Aorta (tissue), 5 donors: ENCODE measurements around the gene AMMECR1L. TPM values are rescaled to one million over a fixed set of nuclear protein-coding genes. Genes with fewer than 3 reads are reported as not detected.
"Not testable (repeated sequence)": the region's sequence is repeated elsewhere in the genome, so short reads cannot be mapped to it uniquely, and the experiment has no call there.

ENCODE experiments used
- ATAC-seq: fragments of 200-7000 bp; cut with Tn5 transposase; one replicate; pipeline ENCODE4 v1.9.1; 2022; ENCODE audit warnings: moderate library complexity; ENCODE audit not compliant: low FRiP score
- DNase-seq, 2 donors: peaks; one replicate each; pipeline ENCODE4 v3.0.0-alpha.2; 2020
- H3K27ac ChIP-seq, 2 donors: one replicate each; pipeline ENCODE4 v1.5.1; 2013; ENCODE audit warnings: low read length in 2 of 2, mild to moderate bottlenecking in 2 of 2, moderate library complexity in 2 of 2, control low read depth in 1 of 2, inconsistent platforms in 1 of 2, low read depth in 1 of 2
- H3K27me3 ChIP-seq, 2 donors: one replicate each; pipeline ENCODE4 v1.6.1; 2013; ENCODE audit warnings: control low read depth in 1 of 2, low read length in 1 of 2, mild to moderate bottlenecking in 1 of 2, moderate library complexity in 1 of 2; ENCODE audit not compliant: insufficient read depth in 2 of 2, control insufficient read depth in 1 of 2
- H3K36me3 ChIP-seq, 2 donors: one replicate each; pipeline ENCODE4 v1.6.1; 2013; ENCODE audit warnings: control low read depth in 1 of 2, low read length in 1 of 2, mild to moderate bottlenecking in 1 of 2; ENCODE audit not compliant: insufficient read depth in 2 of 2, control insufficient read depth in 1 of 2
- H3K4me1 ChIP-seq, 2 donors: one replicate each; pipeline ENCODE4 v1.6.1; 2013; ENCODE audit warnings: low read length in 2 of 2, control low read depth in 1 of 2, mild to moderate bottlenecking in 1 of 2, moderate library complexity in 1 of 2; ENCODE audit not compliant: insufficient read depth in 2 of 2, control insufficient read depth in 1 of 2
- H3K4me3 ChIP-seq, 2 donors: one replicate each; pipeline ENCODE4 v1.5.1; 2013; ENCODE audit warnings: low read length in 2 of 2, control low read depth in 1 of 2, mild to moderate bottlenecking in 1 of 2
- H3K9me3 ChIP-seq: one replicate; pipeline ENCODE4 v1.6.1; 2013; ENCODE audit warnings: mild to moderate bottlenecking, low read length; ENCODE audit not compliant: control insufficient read depth
- WGBS, 2 donors: extraction: QIAGEN DNeasy Blood & Tissue Kit; methylation state at CpG; one replicate each; pipeline ENCODE4 v1.1.7; 2013; 5-methylcytosine and 5-hydroxymethylcytosine counted together
- intact Hi-C, 2 donors: fragments of 100-400 bp; cut with DNase I; formaldehyde crosslinking; loops; one replicate each; pipeline versions ENCODE4 v1.14.2 to v1.15.0; 2022
- polyA plus RNA-seq, 2 donors: library from polyadenylated mRNA; stranded (reverse); fragments of 200-250 nt; gene quantifications; one replicate each; pipeline ENCODE4 v1.2.3, GENCODE V29; 2013
- total RNA-seq, 2 donors: library from RNA; stranded (reverse); fragmentation: NEBNext Ultra II Directional; extraction: Animal tissue kit (Norgen Biotek cat#: 25700); gene quantifications; one replicate each; pipeline ENCODE4 v1.2.1, GENCODE V29; 2021
- donor health status: healthy with polysubstance abuse.
- donor health status: Bipolar disorder and iron deficiency.
- donor health status: DM: no; HTN: no; CAD: no.
- donor health status: DM: no; HTN: no; CAD: no.
- donor health status: DM: yes; HTN: yes; CAD: no.

Gene AMMECR1L
- total and polyA plus RNA-seq, 4 donors, result 3.5 to 17.3 (median 12.0) TPM

GRCh38 chr2:127841466-127842178, 44.1 kb downstream of the AMMECR1L start:
- WGBS, 2 donors, result 78 to 82% methylated on average over 20 of the region's 20 CpGs
- DNase-seq (peak in 1 of 2 donors; percentile 27), ATAC-seq (no peak)
- Histone ChIP-seq H3K9me3 (no peaks in the 10 kb centered on the region), H3K27me3 (no peaks in the 10 kb centered on the region), H3K36me3 (peaks cover 0 to 2% of the 10 kb centered on the region in 2 donors), H3K4me1 (no peaks in the 10 kb centered on the region), H3K27ac (no peak overlapping the region), H3K4me3 (no peak overlapping the region)
- intact Hi-C loops, result no loop called here

- Histone ChIP-seq H3K4me1 (no peaks in the 10 kb centered on the region), H3K36me3 (peaks cover 0 to 1% of the 10 kb centered on the region in 2 donors), H3K27ac (no peak overlapping the region), H3K27me3 (no peaks in the 10 kb centered on the region), H3K4me3 (no peak overlapping the region), H3K9me3 (no peaks in the 10 kb centered on the region)
- intact Hi-C loops, result no loop called here
- DNase-seq (no peak), ATAC-seq (no peak)
- 87 to 90% methylated on average over 4 of the region's 4 CpGs for WGBS, 2 donors
These were observed 44.9 kb downstream of the AMMECR1L start for GRCh38 chr2:127840893-127841292.

DNA sequence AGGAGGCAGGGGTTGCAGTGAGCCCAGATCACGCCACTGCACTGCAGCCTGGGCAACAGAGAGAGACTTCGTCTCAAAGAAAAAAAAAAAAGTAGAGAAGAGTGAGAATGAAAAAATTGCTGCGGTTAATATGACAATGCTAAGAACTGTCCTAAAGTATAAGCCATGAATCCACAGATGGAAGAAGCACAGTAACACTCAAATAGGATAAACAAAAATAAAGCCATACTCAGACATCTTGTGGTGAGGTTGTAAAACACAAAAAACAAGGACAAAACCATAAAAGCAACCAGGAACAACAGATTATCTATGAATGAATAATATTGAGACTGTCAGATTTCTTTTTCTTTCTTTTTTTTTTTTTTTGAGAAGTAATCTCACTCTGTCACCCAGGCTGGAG, 50.8 kb downstream of the AMMECR1L start:
- Histone ChIP-seq H3K9me3 (no peaks in the 10 kb centered on the region), H3K36me3 (no peaks in the 10 kb centered on the region), H3K4me1 (no peaks in the 10 kb centered on the region), H3K27ac (no peak overlapping the region), H3K4me3 (no peak overlapping the region), H3K27me3 (no peaks in the 10 kb centered on the region)
- 51 to 62% methylated on average over 3 of the region's 3 CpGs for WGBS, 2 donors
- intact Hi-C loops, result no loop called here
- ATAC-seq, result no peak
- no peak for DNase-seq

DNA sequence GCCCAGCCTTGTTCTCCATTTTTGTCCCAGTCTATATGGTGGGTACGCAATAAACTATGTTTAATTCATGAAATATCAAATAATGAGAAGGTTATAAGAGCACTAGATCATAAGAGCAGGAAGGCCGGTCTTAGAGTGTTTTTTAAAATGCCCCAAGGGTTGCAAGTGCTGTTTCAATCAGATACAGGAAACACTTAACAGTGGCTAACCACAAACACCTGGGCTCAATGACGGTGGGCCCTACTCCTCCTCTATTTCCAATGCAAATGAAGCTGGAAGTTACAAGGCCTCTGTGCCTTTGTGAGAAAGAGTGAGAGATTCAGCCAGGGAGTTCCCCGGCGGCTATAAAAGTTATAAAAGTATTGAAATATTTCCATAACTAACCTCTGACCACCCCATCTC, 55.9 kb downstream of the AMMECR1L start:
- Histone ChIP-seq H3K4me3 (no peak overlapping the region), H3K9me3 (no peaks in the 10 kb centered on the region), H3K27ac (no peak overlapping the region), H3K36me3 (no peaks in the 10 kb centered on the region), H3K4me1 (no peaks in the 10 kb centered on the region), H3K27me3 (no peaks in the 10 kb centered on the region)
- intact Hi-C loops, result no loop called here
- WGBS, 2 donors, result 72 to 73% methylated on average over 5 of the region's 5 CpGs
- no peak for ATAC-seq
- DNase-seq, result no peak

GRCh38 chr2:127826708-127827107, 59.0 kb downstream of the AMMECR1L start:
- H3K27ac ChIP-seq, H3K27me3 ChIP-seq, H3K9me3 ChIP-seq, H3K4me1 ChIP-seq, intact Hi-C loops, DNase-seq, H3K4me3 ChIP-seq, H3K36me3 ChIP-seq, ATAC-seq: not testable (repeated sequence)
- WGBS, 2 donors, result 97 to 98% methylated on average over 2 of the region's 2 CpGs

- H3K9me3 ChIP-seq, result peaks cover 3% of the 10 kb centered on the region
- H3K4me3 ChIP-seq, result no peak overlapping the region
- peaks cover 0 to 3% of the 10 kb centered on the region in 2 donors for H3K27me3 ChIP-seq
- no peak overlapping the region for H3K27ac ChIP-seq
- no peaks in the 10 kb centered on the region for H3K4me1 ChIP-seq
- DNase-seq (no peak), ATAC-seq (no peak)
- intact Hi-C loops, result no loop called here
- WGBS, 2 donors, result 75 to 87% methylated on average over 12 of the region's 12 CpGs
- no peaks in the 10 kb centered on the region for H3K36me3 ChIP-seq
These were observed 59.7 kb downstream of the AMMECR1L start for GRCh38 chr2:127826047-127826446.

GRCh38 chr2:127820080-127820668, 65.6 kb downstream of the AMMECR1L start:
- intact Hi-C loops, result no loop called here
- no peaks in the 10 kb centered on the region for H3K36me3 ChIP-seq
- H3K27ac ChIP-seq, result no peak overlapping the region
- H3K4me3 ChIP-seq, result no peak overlapping the region
- ATAC-seq (no peak), DNase-seq (no peak)
- peaks cover 10% of the 10 kb centered on the region for H3K9me3 ChIP-seq
- H3K4me1 ChIP-seq, result no peaks in the 10 kb centered on the region
- WGBS, 2 donors, result 78 to 83% methylated on average over 6 of the region's 6 CpGs
- peaks cover 0 to 4% of the 10 kb centered on the region in 2 donors for H3K27me3 ChIP-seq

DNA sequence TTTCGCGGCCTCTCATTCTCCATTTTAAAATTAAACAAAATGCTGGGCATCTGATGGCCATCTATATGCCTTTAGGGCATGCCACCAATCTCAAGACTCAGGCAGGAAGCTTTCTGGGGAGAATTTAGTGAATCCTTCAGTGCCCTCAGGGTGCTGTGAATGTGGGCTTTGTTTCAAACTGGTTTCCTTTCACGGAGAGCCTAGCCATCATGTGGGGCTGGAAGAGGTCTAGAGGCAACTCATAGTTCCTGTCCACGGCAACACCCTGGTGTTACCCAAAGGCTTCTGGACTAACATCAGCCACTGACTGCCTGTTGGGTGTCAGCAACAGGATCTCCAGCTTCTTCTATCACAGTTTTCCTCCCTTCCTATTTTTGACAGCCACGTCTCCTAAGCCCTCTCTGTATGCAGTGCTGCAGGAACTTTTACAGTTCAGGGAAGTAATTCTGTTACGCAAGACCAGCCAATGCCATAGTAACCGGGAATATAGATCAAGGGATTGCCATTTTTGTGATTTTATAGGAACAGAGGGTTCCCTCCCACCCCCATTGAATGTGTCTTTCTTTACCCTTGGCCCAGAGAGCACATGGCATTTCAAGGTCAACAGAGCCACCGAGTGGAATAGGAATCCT, 66.8 kb downstream of the AMMECR1L start:
- Histone ChIP-seq H3K4me1 (no peaks in the 10 kb centered on the region), H3K27ac (no peak overlapping the region), H3K9me3 (peaks cover 10% of the 10 kb centered on the region), H3K27me3 (peaks cover 0 to 4% of the 10 kb centered on the region in 2 donors), H3K4me3 (no peak overlapping the region), H3K36me3 (no peaks in the 10 kb centered on the region)
- intact Hi-C loops, result no loop called here
- 80 to 85% methylated on average over 8 of the region's 8 CpGs for WGBS, 2 donors
- DNase-seq (no peak), ATAC-seq (no peak)

DNA sequence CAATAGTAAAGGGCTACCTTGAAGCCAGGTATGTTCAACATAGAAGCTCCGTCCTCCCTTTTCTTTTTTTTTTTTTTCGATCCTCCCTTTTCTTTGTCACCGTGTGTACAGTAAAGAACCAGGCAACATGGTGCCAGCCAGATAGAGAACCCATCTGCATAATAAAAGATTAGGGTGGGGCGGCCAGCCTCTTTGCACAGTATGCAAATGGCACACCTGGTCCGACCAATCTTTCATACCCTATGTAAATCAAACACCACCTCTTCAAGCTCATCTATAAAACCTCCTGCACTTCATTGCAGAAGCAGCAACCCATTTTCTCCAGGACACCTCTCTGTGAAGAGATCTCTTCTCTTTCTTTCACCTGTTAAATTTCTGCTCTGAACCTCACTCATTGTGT, 67.5 kb downstream of the AMMECR1L start:
- ATAC-seq (no peak), DNase-seq (no peak)
- peaks cover 10% of the 10 kb centered on the region for H3K9me3 ChIP-seq
- H3K27ac ChIP-seq, result no peak overlapping the region
- no peak overlapping the region for H3K4me3 ChIP-seq
- peaks cover 0 to 4% of the 10 kb centered on the region in 2 donors for H3K27me3 ChIP-seq
- H3K4me1 ChIP-seq, result no peaks in the 10 kb centered on the region
- WGBS, 2 donors, result 72 to 80% methylated on average over 5 of the region's 5 CpGs
- H3K36me3 ChIP-seq, result no peaks in the 10 kb centered on the region
- intact Hi-C loops, result no loop called here
